IPS-20b (cell line): Measurements from ENCODE around the gene SMPD1.

Source experiments
- H3K27ac ChIP-seq: one replicate; pipeline ENCODE4 v1.5.1; 2013; ENCODE audit warnings: low read length
- H3K27me3 ChIP-seq: 2 replicates; pipeline ENCODE4 v1.6.1; 2013; ENCODE audit warnings: mild to moderate bottlenecking, low read length, inconsistent platforms; ENCODE audit not compliant: insufficient read depth
- H3K36me3 ChIP-seq: 2 replicates; pipeline ENCODE4 v1.6.1; 2013; ENCODE audit warnings: low read depth, mild to moderate bottlenecking, inconsistent platforms, low read length, moderate library complexity; ENCODE audit not compliant: insufficient read depth
- H3K4me1 ChIP-seq: 2 replicates; pipeline ENCODE4 v1.6.1; 2013; ENCODE audit warnings: mild to moderate bottlenecking, control low read depth, inconsistent platforms, low read length, moderate library complexity; ENCODE audit not compliant: insufficient read depth
- H3K4me3 ChIP-seq: 2 replicates; pipeline ENCODE4 v1.5.1; 2013; ENCODE audit warnings: mild to moderate bottlenecking, low read length, inconsistent platforms
- H3K9ac ChIP-seq: 2 replicates; pipeline ENCODE4 v1.6.1; 2013; ENCODE audit warnings: low read depth, mild to moderate bottlenecking, inconsistent platforms, low read length, moderate library complexity
- H3K9me3 ChIP-seq: 2 replicates; pipeline ENCODE4 v1.6.1; 2013; ENCODE audit warnings: mild to moderate bottlenecking, low read depth, low read length, inconsistent platforms; ENCODE audit not compliant: insufficient read depth

SMPD1 gene

GRCh38 chr11:6404342-6405051, 14.2 kb downstream of the SMPD1 start:
- Histone ChIP-seq H3K27me3 (no peaks in the 10 kb centered on the region), H3K9me3 (no peaks in the 10 kb centered on the region; the same call in 1 of the 2 replicates), H3K4me1 (peaks cover 8% of the 10 kb centered on the region; the same call in 1 of the 2 replicates), H3K36me3 (0 out of 2 replicates have a peak, but pooled peaks cover 5% of the 10 kb centered on the region), H3K4me3 (peak overlapping the region; percentile 25; the same call in 1 of the 2 replicates), H3K9ac (no peak overlapping the region), H3K27ac (no peak overlapping the region)

DNA sequence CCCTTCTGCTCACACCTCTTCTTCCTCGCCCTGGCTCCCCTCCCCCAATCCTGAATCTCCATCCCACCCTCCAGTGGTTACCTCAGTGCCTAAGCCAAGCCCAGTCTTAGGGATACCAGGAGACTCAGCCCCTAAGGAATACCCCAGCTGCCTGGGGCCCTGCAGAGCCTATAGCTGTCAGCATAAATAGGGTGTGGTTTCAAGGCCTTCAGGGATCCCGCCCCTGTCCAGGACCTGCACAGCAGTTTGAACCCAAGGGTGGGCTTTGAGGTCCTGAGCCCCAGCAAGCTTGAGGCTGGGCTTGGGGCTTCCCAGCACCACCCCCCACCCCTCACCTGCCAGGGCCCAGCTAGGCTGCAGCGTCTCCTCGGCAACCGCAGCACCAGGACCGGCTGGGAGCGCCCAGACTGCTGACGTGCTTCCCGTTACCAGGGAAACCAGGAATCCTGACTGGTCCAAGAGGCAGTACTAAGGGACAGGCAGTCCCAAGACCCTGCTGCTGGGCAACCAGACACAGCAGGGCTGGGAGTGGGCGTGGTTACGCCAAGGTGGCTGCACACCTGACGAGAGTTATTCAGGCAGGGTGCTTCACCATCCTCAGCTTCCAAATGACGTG, 14.9 kb downstream of the SMPD1 start:
- Histone ChIP-seq H3K4me1 (peaks cover 8% of the 10 kb centered on the region; the same call in 1 of the 2 replicates), H3K36me3 (0 out of 2 replicates have a peak, but pooled peaks cover 5% of the 10 kb centered on the region), H3K9me3 (no peaks in the 10 kb centered on the region; the same call in 1 of the 2 replicates), H3K4me3 (no peak overlapping the region; the same call in 1 of the 2 replicates), H3K27ac (no peak overlapping the region), H3K9ac (no peak overlapping the region), H3K27me3 (no peaks in the 10 kb centered on the region)

DNA sequence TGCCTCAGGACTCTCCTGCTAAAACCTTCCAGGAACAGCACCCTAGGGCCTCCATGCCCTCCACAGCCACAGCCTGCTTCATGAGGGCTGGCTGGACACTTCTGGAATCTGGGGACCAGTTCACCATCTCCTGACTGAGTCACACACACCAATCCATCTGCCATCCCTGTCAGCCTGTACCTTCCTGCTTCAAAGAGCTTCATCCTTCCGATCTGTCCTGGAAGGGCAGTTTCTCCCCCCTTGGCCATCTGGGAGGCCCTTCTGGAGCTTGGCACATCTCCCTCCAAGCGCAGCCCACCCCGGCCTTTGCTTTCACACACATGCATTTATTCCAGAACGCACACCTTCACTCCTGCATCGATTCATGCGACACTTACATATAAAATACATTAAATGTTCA, 15.6 kb downstream of the SMPD1 start:
- H3K36me3 ChIP-seq, result 0 out of 2 replicates have a peak, but pooled peaks cover 5% of the 10 kb centered on the region
- no peak overlapping the region for H3K4me3 ChIP-seq
- no peak overlapping the region for H3K9ac ChIP-seq
- no peaks in the 10 kb centered on the region; the same call in 1 of the 2 replicates for H3K9me3 ChIP-seq
- H3K27me3 ChIP-seq, result no peaks in the 10 kb centered on the region
- H3K4me1 ChIP-seq, result peaks cover 8% of the 10 kb centered on the region; the same call in 1 of the 2 replicates
- no peak overlapping the region for H3K27ac ChIP-seq

DNA sequence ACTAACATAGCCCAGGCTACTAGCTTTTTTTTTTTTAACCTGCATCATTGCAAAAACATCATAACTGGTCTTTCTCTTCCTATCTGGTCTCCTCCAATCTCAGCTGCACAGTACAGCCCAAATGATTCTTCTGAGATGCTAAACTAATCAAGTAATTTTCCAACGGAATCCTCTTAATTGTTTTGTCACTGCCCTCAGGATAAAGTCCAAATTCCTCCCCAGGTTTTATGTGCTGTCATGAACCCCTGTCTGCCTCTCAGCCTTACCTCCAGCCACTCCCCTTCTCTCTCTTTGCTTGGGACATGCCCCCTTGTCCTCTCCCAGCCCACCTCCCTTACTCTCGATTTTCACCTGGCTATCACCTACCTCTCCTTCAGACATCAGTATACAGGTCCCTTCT, 16.1 kb downstream of the SMPD1 start:
- Histone ChIP-seq H3K9me3 (no peaks in the 10 kb centered on the region; the same call in 1 of the 2 replicates), H3K9ac (no peak overlapping the region), H3K4me3 (no peak overlapping the region), H3K27ac (no peak overlapping the region), H3K4me1 (peaks cover 8% of the 10 kb centered on the region; the same call in 1 of the 2 replicates), H3K27me3 (no peaks in the 10 kb centered on the region), H3K36me3 (no peaks in the 10 kb centered on the region)

- H3K4me1 ChIP-seq, result no peaks in the 10 kb centered on the region
- H3K36me3 ChIP-seq, result no peaks in the 10 kb centered on the region
- H3K9ac ChIP-seq, result no peak overlapping the region
- no peaks in the 10 kb centered on the region; the same call in 1 of the 2 replicates for H3K9me3 ChIP-seq
- H3K27me3 ChIP-seq, result no peaks in the 10 kb centered on the region
- no peak overlapping the region for H3K27ac ChIP-seq
- H3K4me3 ChIP-seq, result no peak overlapping the region
Measured at GRCh38 chr11:6410695-6411430, 20.6 kb downstream of the SMPD1 start.

DNA sequence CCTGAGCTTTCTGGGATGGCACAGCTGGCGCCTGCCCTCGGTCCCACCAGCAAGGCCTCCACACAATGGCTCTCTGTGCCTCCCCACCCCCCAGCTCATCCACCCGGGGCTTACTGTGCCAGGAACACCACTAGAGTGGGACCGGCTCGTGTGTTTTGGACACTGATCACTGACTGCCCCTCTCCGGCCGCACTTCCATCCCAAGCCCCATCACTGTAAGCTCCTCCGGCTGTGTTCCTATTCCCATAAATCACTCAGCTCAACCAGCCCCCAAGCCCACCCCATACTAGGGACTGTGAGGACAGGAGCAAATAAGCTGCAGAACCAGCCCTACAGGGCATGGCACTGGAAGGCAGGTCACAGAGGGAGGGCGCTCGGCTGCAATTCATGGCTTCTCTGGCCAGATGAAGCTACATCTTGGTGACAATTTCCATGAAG, 21.3 kb downstream of the SMPD1 start:
- H3K4me1 ChIP-seq, result no peaks in the 10 kb centered on the region
- H3K4me3 ChIP-seq, result no peak overlapping the region
- H3K9ac ChIP-seq, result no peak overlapping the region
- H3K27ac ChIP-seq, result no peak overlapping the region
- no peaks in the 10 kb centered on the region for H3K36me3 ChIP-seq
- no peaks in the 10 kb centered on the region for H3K27me3 ChIP-seq
- H3K9me3 ChIP-seq, result no peaks in the 10 kb centered on the region

DNA sequence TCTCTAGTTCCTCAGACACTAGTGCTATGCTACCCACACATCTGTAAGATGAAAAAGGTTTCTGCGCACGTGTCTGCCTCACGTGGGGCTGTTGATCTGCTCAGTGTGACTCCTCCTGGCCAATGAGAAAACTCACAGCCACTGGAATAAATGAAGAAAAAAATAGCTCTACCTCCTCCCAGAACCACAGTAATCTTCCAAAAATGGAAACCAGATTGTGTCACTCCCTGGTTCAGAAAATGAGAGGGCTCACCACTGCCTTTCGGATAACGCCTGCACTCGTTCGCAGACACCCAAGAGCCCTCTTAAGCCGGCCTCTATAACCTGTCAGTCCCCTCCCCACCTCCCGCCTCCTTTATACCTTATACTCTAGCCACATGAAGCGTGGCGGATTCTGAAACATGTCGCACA, 23.5 kb downstream of the SMPD1 start:
- no peak overlapping the region for H3K9ac ChIP-seq
- no peaks in the 10 kb centered on the region for H3K9me3 ChIP-seq
- peaks cover 8% of the 10 kb centered on the region; the same call in 1 of the 2 replicates for H3K27me3 ChIP-seq
- H3K4me1 ChIP-seq, result peaks cover 2% of the 10 kb centered on the region; the same call in 1 of the 2 replicates
- no peak overlapping the region for H3K27ac ChIP-seq
- no peak overlapping the region for H3K4me3 ChIP-seq
- H3K36me3 ChIP-seq, result no peaks in the 10 kb centered on the region

DNA sequence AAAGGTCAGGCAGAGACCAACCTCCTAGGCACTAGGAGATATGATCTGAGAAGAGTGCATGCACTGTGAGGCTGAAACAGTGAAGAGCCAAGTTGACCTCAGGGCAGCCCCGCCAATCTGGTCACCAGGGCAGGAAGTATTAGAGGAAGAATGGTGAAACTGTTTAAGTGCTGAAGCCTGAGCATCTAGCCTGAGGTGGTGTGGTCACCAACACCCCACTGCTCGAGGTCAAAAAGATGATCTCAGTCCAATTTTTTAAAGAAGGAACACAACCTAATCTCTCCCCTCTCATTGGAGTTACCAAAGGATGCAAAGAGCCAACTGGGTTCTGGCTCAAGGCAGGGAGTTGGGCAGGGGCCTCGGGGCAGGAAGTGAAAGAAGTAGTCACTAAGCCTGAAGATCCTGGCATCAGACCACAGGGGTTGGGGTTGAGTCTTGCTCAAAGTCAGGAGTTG, 24.6 kb downstream of the SMPD1 start:
- peaks cover 2% of the 10 kb centered on the region; the same call in 1 of the 2 replicates for H3K4me1 ChIP-seq
- peaks cover 14% of the 10 kb centered on the region for H3K27me3 ChIP-seq
- no peaks in the 10 kb centered on the region for H3K9me3 ChIP-seq
- H3K4me3 ChIP-seq, result no peak overlapping the region
- no peak overlapping the region for H3K27ac ChIP-seq
- H3K36me3 ChIP-seq, result no peaks in the 10 kb centered on the region
- no peak overlapping the region for H3K9ac ChIP-seq

DNA sequence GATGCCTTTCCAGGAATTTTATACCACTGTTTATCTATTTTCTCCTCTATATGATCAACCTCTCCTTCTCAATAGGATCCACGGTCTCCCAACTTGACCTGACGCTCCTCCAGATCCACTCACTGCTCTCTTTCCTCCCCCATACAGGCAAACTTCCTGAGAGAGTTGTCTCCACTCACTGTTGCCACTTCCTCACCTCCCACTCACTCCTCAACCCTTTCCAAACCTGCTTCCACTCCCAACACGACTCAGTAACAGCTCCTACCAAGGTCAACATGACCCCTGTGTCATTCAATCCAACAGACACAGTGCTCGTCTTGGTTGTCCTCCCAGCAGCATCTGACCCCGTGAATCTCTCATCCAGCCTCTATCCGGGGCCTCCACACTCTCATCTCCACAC, 25.5 kb downstream of the SMPD1 start:
- Histone ChIP-seq H3K4me1 (peaks cover 2% of the 10 kb centered on the region; the same call in 1 of the 2 replicates), H3K27ac (no peak overlapping the region), H3K9me3 (no peaks in the 10 kb centered on the region), H3K9ac (no peak overlapping the region), H3K36me3 (no peaks in the 10 kb centered on the region), H3K4me3 (no peak overlapping the region), H3K27me3 (peaks cover 23% of the 10 kb centered on the region)

DNA sequence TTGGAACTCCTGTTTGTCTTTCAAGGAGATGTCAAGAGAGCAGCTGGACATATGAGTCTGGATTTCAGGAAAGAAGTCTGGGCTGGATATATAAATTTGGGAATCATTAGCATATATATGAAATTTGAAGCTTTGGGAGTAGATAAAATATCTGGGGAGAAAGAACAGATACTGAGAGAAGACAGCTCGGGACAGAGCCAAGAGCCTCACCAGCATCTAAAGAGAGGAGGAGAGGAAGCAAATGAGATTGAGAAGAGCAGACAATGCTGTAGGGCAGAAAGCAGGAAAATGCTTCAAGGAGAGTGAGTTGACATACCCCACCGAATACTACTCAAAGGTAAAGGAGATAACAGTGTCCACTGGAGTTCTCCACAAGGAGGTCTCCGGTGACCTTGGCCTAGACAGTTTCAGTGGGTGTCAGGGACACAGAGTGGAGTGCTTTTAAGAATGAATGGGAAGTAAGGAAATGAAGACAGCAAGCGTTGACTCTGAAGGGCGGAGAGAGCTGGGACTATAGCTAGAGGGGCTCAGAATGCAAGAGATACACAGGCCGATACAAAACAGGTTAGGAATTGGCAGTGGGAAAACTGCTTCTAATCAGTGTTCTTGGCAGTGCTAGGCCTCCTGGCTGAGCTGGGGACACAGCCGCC, 27.8 kb downstream of the SMPD1 start:
- no peaks in the 10 kb centered on the region for H3K9me3 ChIP-seq
- peaks cover 2% of the 10 kb centered on the region; the same call in 1 of the 2 replicates for H3K4me1 ChIP-seq
- H3K4me3 ChIP-seq, result peak overlapping the region; percentile 82
- no peaks in the 10 kb centered on the region for H3K36me3 ChIP-seq
- no peak overlapping the region for H3K27ac ChIP-seq
- H3K9ac ChIP-seq, result peak overlapping the region; percentile 32; the same call in 1 of the 2 replicates
- peaks cover 26% of the 10 kb centered on the region for H3K27me3 ChIP-seq

- no peak overlapping the region for H3K27ac ChIP-seq
- no peaks in the 10 kb centered on the region for H3K36me3 ChIP-seq
- peaks cover 26% of the 10 kb centered on the region for H3K27me3 ChIP-seq
- peak overlapping the region; percentile 82 for H3K4me3 ChIP-seq
- peaks cover 2% of the 10 kb centered on the region; the same call in 1 of the 2 replicates for H3K4me1 ChIP-seq
- no peaks in the 10 kb centered on the region for H3K9me3 ChIP-seq
- H3K9ac ChIP-seq, result peak overlapping the region; percentile 32; the same call in 1 of the 2 replicates
Measured at GRCh38 chr11:6418557-6419008, 28.3 kb downstream of the SMPD1 start.
